ENCODE results near the gene GPR149. TPM values are rescaled to one million over a fixed set of nuclear protein-coding genes. Genes with fewer than 3 reads are reported as not detected.
A peak's percentile ranks its signal among the peaks of the same experiment; 100 is the strongest.

Gene GPR149
- total and polyA plus RNA-seq, 10 of the 15 experiments (the other 5 are each of a cell fraction or from before 2014, with no cell fraction given) = not detected

- TF ChIP-seq CBX5 (IDR thresholded peaks at IDR 0.05; ENCODE audit: low read depth) (no peak), MTA2 (IDR thresholded peaks at IDR 0.05; ENCODE audit: low read depth) (peak; percentile 60; the same call in 1 of the 2 replicates), ZNF622 (IDR thresholded peaks at IDR 0.05) (no peak), POLR2AphosphoS5 (IDR thresholded peaks at IDR 0.05; ENCODE audit: low read length) (peak; percentile 92), NFIC (IDR thresholded peaks at IDR 0.05; ENCODE audit: low read depth, low read length) (peak; percentile 25; the same call in 1 of the 2 replicates), FOXK2 (IDR thresholded peaks at IDR 0.05) (no peak), BCL3 (IDR thresholded peaks at IDR 0.05; ENCODE audit: borderline replicate concordance, insufficient read depth, low read depth, low read length, poor library complexity, severe bottlenecking) (no peak), ATF7 (IDR thresholded peaks at IDR 0.05; ENCODE audit: low read depth) (peak; percentile 98), KLF5 (IDR thresholded peaks at IDR 0.05; ENCODE audit: partially characterized antibody) (no peak), RCOR1 (conservative IDR thresholded peaks at IDR 0.05; ENCODE audit: low read depth, low read length) (0 out of 2 replicates have a peak, but pooled peaks have one; percentile 40), POLR2AphosphoS2 (IDR thresholded peaks at IDR 0.05; ENCODE audit: low read depth, low read length) (peak; percentile 83), ETV6 (conservative IDR thresholded peaks at IDR 0.05 in 1 of 2, IDR thresholded peaks at IDR 0.05 in 1 of 2; ENCODE audit: borderline replicate concordance in 1 of 2, low read depth in 1 of 2) (peak in 1 of 2 experiments; percentile 71; a peak in 2 of 4 replicates), TCF12 (IDR thresholded peaks at IDR 0.05; ENCODE audit: low read depth, low read length) (no peak), DPF2 (IDR thresholded peaks at IDR 0.05) (no peak), CEBPB (IDR thresholded peaks at IDR 0.05; ENCODE audit: borderline replicate concordance in 1 of 2, low read depth in 2 of 2, low read length in 2 of 2) (no peak), NBN (IDR thresholded peaks at IDR 0.05) (peak; percentile 100), MEF2A (IDR thresholded peaks at IDR 0.05; ENCODE audit: insufficient read depth, low read depth, low read length) (0 out of 2 replicates have a peak, but pooled peaks have one; percentile 10), TCF7 (IDR thresholded peaks at IDR 0.05; ENCODE audit: borderline replicate concordance) (no peak)
- TF ChIP-seq, protein P1, sequence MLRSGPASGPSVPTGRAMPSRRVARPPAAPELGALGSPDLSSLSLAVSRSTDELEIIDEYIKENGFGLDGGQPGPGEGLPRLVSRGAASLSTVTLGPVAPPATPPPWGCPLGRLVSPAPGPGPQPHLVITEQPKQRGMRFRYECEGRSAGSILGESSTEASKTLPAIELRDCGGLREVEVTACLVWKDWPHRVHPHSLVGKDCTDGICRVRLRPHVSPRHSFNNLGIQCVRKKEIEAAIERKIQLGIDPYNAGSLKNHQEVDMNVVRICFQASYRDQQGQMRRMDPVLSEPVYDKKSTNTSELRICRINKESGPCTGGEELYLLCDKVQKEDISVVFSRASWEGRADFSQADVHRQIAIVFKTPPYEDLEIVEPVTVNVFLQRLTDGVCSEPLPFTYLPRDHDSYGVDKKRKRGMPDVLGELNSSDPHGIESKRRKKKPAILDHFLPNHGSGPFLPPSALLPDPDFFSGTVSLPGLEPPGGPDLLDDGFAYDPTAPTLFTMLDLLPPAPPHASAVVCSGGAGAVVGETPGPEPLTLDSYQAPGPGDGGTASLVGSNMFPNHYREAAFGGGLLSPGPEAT (IDR thresholded peaks at IDR 0.05; ENCODE audit: low read depth) = peak; percentile 48; the same call in 1 of the 2 replicates
- TF ChIP-seq, protein P2, sequence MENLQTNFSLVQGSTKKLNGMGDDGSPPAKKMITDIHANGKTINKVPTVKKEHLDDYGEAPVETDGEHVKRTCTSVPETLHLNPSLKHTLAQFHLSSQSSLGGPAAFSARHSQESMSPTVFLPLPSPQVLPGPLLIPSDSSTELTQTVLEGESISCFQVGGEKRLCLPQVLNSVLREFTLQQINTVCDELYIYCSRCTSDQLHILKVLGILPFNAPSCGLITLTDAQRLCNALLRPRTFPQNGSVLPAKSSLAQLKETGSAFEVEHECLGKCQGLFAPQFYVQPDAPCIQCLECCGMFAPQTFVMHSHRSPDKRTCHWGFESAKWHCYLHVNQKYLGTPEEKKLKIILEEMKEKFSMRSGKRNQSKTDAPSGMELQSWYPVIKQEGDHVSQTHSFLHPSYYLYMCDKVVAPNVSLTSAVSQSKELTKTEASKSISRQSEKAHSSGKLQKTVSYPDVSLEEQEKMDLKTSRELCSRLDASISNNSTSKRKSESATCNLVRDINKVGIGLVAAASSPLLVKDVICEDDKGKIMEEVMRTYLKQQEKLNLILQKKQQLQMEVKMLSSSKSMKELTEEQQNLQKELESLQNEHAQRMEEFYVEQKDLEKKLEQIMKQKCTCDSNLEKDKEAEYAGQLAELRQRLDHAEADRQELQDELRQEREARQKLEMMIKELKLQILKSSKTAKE (IDR thresholded peaks at IDR 0.05; ENCODE audit: low read depth, poor library complexity, severe bottlenecking) = no peak
- TF ChIP-seq, protein P3, sequence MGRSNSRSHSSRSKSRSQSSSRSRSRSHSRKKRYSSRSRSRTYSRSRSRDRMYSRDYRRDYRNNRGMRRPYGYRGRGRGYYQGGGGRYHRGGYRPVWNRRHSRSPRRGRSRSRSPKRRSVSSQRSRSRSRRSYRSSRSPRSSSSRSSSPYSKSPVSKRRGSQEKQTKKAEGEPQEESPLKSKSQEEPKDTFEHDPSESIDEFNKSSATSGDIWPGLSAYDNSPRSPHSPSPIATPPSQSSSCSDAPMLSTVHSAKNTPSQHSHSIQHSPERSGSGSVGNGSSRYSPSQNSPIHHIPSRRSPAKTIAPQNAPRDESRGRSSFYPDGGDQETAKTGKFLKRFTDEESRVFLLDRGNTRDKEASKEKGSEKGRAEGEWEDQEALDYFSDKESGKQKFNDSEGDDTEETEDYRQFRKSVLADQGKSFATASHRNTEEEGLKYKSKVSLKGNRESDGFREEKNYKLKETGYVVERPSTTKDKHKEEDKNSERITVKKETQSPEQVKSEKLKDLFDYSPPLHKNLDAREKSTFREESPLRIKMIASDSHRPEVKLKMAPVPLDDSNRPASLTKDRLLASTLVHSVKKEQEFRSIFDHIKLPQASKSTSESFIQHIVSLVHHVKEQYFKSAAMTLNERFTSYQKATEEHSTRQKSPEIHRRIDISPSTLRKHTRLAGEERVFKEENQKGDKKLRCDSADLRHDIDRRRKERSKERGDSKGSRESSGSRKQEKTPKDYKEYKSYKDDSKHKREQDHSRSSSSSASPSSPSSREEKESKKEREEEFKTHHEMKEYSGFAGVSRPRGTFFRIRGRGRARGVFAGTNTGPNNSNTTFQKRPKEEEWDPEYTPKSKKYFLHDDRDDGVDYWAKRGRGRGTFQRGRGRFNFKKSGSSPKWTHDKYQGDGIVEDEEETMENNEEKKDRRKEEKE (IDR thresholded peaks at IDR 0.05) = no peak
Observed at GRCh38 chr3:154323891-154324738, 105.9 kb downstream of the GPR149 start, which contains the start of gene DHX36 (continued).
